Neuronal stem cell (in vitro differentiated cells): Measurements from ENCODE around the gene C7. TPM values are rescaled to one million over a fixed set of nuclear protein-coding genes. Genes with fewer than 3 reads are reported as not detected.
"Not testable (repeated sequence)": the region's sequence is repeated elsewhere in the genome, so short reads cannot be mapped to it uniquely, and the experiment has no call there.

Experiments used
- DNase-seq: peaks from one replicate; pipeline ENCODE4 v3.0.0-alpha.2; 2013; ENCODE audit warnings: low spot score
- H2AFZ ChIP-seq: one replicate; pipeline ENCODE4 v1.6.1; 2013; ENCODE audit warnings: mild to moderate bottlenecking, low read length, inconsistent platforms
- H2AK5ac ChIP-seq: 2 replicates; pipeline ENCODE4 v1.6.1; 2013; ENCODE audit warnings: low read depth, mild to moderate bottlenecking, inconsistent platforms, low read length, moderate library complexity, mixed read lengths
- H2BK120ac ChIP-seq: 2 replicates; pipeline ENCODE4 v1.6.1; 2013; ENCODE audit warnings: low read depth, mild to moderate bottlenecking, inconsistent platforms, low read length, moderate library complexity, mixed read lengths
- H2BK12ac ChIP-seq: one replicate; pipeline ENCODE4 v1.6.1; 2013; ENCODE audit warnings: low read length, inconsistent platforms
- H2BK15ac ChIP-seq: 2 replicates; pipeline ENCODE4 v1.6.1; 2013; ENCODE audit warnings: mild to moderate bottlenecking, low read length, inconsistent platforms, mixed read lengths
- H2BK5ac ChIP-seq: one replicate; pipeline ENCODE4 v1.6.1; 2013; ENCODE audit warnings: inconsistent platforms, mild to moderate bottlenecking, low read length, moderate library complexity
- H3K14ac ChIP-seq: one replicate; pipeline ENCODE4 v1.6.1; 2013; ENCODE audit warnings: low read length, inconsistent platforms
- H3K18ac ChIP-seq: 2 replicates; pipeline ENCODE4 v1.6.1; 2013; ENCODE audit warnings: low read length, inconsistent platforms
- H3K23ac ChIP-seq: 2 replicates; pipeline ENCODE4 v1.6.1; 2013; ENCODE audit warnings: low read depth, mild to moderate bottlenecking, mixed read lengths, low read length, inconsistent platforms; ENCODE audit not compliant: poor library complexity
- H3K27ac ChIP-seq: replicated peaks from 3 replicates; pipeline ENCODE4 v1.5.1; 2013; ENCODE audit warnings: low read length, inconsistent platforms
- H3K27me3 ChIP-seq, 3 experiments: 2 replicates each; pipeline ENCODE4 v1.6.1; 2013; ENCODE audit warnings: low read length in 3 of 3, mild to moderate bottlenecking in 2 of 3, inconsistent platforms in 1 of 3, low read depth in 1 of 3, mixed read lengths in 1 of 3, moderate library complexity in 1 of 3; ENCODE audit not compliant: control insufficient read depth in 3 of 3, insufficient read depth in 3 of 3
- H3K36me3 ChIP-seq, 2 donors: replicated peaks in 1 of 2; 2 replicates each; pipeline ENCODE4 v1.6.1; 2013; ENCODE audit warnings: low read length in 2 of 2; ENCODE audit not compliant: control insufficient read depth in 2 of 2, insufficient read depth in 2 of 2
- H3K4ac ChIP-seq: 2 replicates; pipeline ENCODE4 v1.6.1; 2013; ENCODE audit warnings: inconsistent platforms, mild to moderate bottlenecking, low read length, moderate library complexity
- H3K4me1 ChIP-seq, 2 donors: 1 replicate in 1 of 2; 2 replicates in 1 of 2; pipeline ENCODE4 v1.6.1; 2013; ENCODE audit warnings: low read length in 2 of 2, low read depth in 1 of 2; ENCODE audit not compliant: control insufficient read depth in 2 of 2, insufficient read depth in 1 of 2
- H3K4me2 ChIP-seq: one replicate; pipeline ENCODE4 v1.6.1; 2013; ENCODE audit warnings: mild to moderate bottlenecking, low read length, inconsistent platforms; ENCODE audit not compliant: insufficient read depth, poor library complexity, severe bottlenecking
- H3K4me3 ChIP-seq, 2 donors: 2 replicates each; pipeline ENCODE4 v1.5.1; 2013; ENCODE audit warnings: low read length in 2 of 2, mild to moderate bottlenecking in 2 of 2, inconsistent platforms in 1 of 2, moderate library complexity in 1 of 2
- H3K79me1 ChIP-seq: one replicate; pipeline ENCODE4 v1.6.1; 2013; ENCODE audit warnings: low read depth, mild to moderate bottlenecking, inconsistent platforms, low read length, moderate library complexity
- H3K9ac ChIP-seq: one replicate; pipeline ENCODE4 v1.6.1; 2013; ENCODE audit warnings: mild to moderate bottlenecking, low read depth, low read length, inconsistent platforms; ENCODE audit not compliant: poor library complexity
- H3K9me3 ChIP-seq, 2 donors: replicated peaks in 1 of 2; 2 replicates each; pipeline versions ENCODE3 to v1.6.1; 2013; ENCODE audit warnings: low read length in 2 of 2, mild to moderate bottlenecking in 2 of 2, inconsistent platforms in 1 of 2, low read depth in 1 of 2, mixed read lengths in 1 of 2, moderate library complexity in 1 of 2; ENCODE audit not compliant: control insufficient read depth in 2 of 2, insufficient read depth in 1 of 2
- H4K8ac ChIP-seq: one replicate; pipeline ENCODE4 v1.6.1; 2013; ENCODE audit warnings: low read depth, mild to moderate bottlenecking, inconsistent platforms, low read length, moderate library complexity
- H4K91ac ChIP-seq: one replicate; pipeline ENCODE4 v1.6.1; 2013; ENCODE audit warnings: low read length, low read depth, mild to moderate bottlenecking, inconsistent platforms; ENCODE audit not compliant: poor library complexity
- WGBS, 2 donors: extraction: QIAGEN DNeasy Blood & Tissue Kit; methylation state at CpG; one replicate each; pipeline ENCODE4 v1.1.7; 2013; ENCODE audit warnings: missing lambda C conversion rate in 2 of 2, mixed read lengths in 1 of 2; ENCODE audit not compliant: insufficient read length in 2 of 2, insufficient replicate concordance in 1 of 2; ENCODE audit errors: extremely low coverage in 2 of 2; 5-methylcytosine and 5-hydroxymethylcytosine counted together
- polyA plus RNA-seq, 2 experiments: library from polyadenylated mRNA; stranded (reverse); fragments of 200-250 nt; gene quantifications; one replicate each; pipeline ENCODE4 v1.2.3, GENCODE V29; 2013

The C7 gene
- polyA plus RNA-seq (2013, experiment 1 of 2), result not detected
- polyA plus RNA-seq (2013, experiment 2 of 2), result not detected

- no peak within 1 kb of the TSS for H2BK120ac ChIP-seq
- H3K79me1 ChIP-seq, result no peaks in the 10 kb centered on the region
- H3K9me3 ChIP-seq, result no peaks in the 10 kb centered on the region
- no peak for DNase-seq
- no peak within 1 kb of the TSS for H3K23ac ChIP-seq
- H4K91ac ChIP-seq, result no peak within 1 kb of the TSS
- no peaks in the 10 kb centered on the region for H3K27me3 ChIP-seq
- H3K9ac ChIP-seq, result no peak within 1 kb of the TSS
- no peak within 1 kb of the TSS for H3K4me2 ChIP-seq
- no peak within 1 kb of the TSS for H3K14ac ChIP-seq
- H3K4me3 ChIP-seq, result no peak within 1 kb of the TSS
- no CpG with 5 or more reads among the region's 3 CpGs for WGBS, 2 donors
- H2BK15ac ChIP-seq, result no peak within 1 kb of the TSS
- H3K4me1 ChIP-seq, result no peaks in the 10 kb centered on the region
- no peak within 1 kb of the TSS for H2AFZ ChIP-seq
- H3K27ac ChIP-seq, result no peak within 1 kb of the TSS
- H3K36me3 ChIP-seq, result no peaks in the 10 kb centered on the region
- H3K18ac ChIP-seq, result no peak within 1 kb of the TSS
- H2AK5ac ChIP-seq, result no peak within 1 kb of the TSS
- H3K4ac ChIP-seq, result no peak within 1 kb of the TSS
- no peak within 1 kb of the TSS for H2BK5ac ChIP-seq
- no peak within 1 kb of the TSS for H4K8ac ChIP-seq
- H2BK12ac ChIP-seq, result no peak within 1 kb of the TSS
These were observed at the start of gene C7 for GRCh38 chr5:40909264-40909663. Gene C7, plus strand, starts transcription at chr5:40909497. Its CDS starts 114 bp downstream, at chr5:40909611.

- H3K14ac ChIP-seq, result no peak overlapping the region
- H4K91ac ChIP-seq, result no peak overlapping the region
- H2BK15ac ChIP-seq, result no peak overlapping the region
- no peak overlapping the region for H3K9ac ChIP-seq
- no peak overlapping the region for H3K4ac ChIP-seq
- H2BK120ac ChIP-seq, result no peak overlapping the region
- no peak overlapping the region for H2AFZ ChIP-seq
- no peaks in the 10 kb centered on the region for H3K4me1 ChIP-seq
- H3K4me2 ChIP-seq, result no peak overlapping the region
- no peak overlapping the region for H3K18ac ChIP-seq
- no peak overlapping the region for H3K27ac ChIP-seq
- H2AK5ac ChIP-seq, result no peak overlapping the region
- no peak overlapping the region for H3K23ac ChIP-seq
- H3K4me3 ChIP-seq, result no peak overlapping the region
- no peak for DNase-seq
- no peaks in the 10 kb centered on the region for H3K36me3 ChIP-seq
- H2BK5ac ChIP-seq, result no peak overlapping the region
- no peak overlapping the region for H2BK12ac ChIP-seq
- H3K79me1 ChIP-seq, result no peaks in the 10 kb centered on the region
- H3K27me3 ChIP-seq, result no peaks in the 10 kb centered on the region
- H3K9me3 ChIP-seq, result no peaks in the 10 kb centered on the region
- H4K8ac ChIP-seq, result no peak overlapping the region
These were observed 48.6 kb upstream of the C7 start for GRCh38 chr5:40860711-40861110.

- H2BK12ac ChIP-seq, DNase-seq, H3K18ac ChIP-seq, H4K8ac ChIP-seq, H2BK15ac ChIP-seq, H3K36me3 ChIP-seq, H3K79me1 ChIP-seq, H4K91ac ChIP-seq, H3K27ac ChIP-seq, H3K4me3 ChIP-seq, H3K4me1 ChIP-seq, H2AK5ac ChIP-seq, H2BK5ac ChIP-seq, H3K9ac ChIP-seq, H3K4me2 ChIP-seq, H2AFZ ChIP-seq, H3K9me3 ChIP-seq, H2BK120ac ChIP-seq, H3K4ac ChIP-seq, H3K23ac ChIP-seq, H3K14ac ChIP-seq, H3K27me3 ChIP-seq: not testable (repeated sequence)
- no CpG with 5 or more reads among the region's 5 CpGs for WGBS, 2 donors
These were observed 44.3 kb upstream of the C7 start for GRCh38 chr5:40865004-40865403.

- H2AK5ac ChIP-seq, result no peak overlapping the region
- no peak overlapping the region for H3K18ac ChIP-seq
- no peak overlapping the region for H3K4ac ChIP-seq
- no peak overlapping the region for H4K8ac ChIP-seq
- H3K36me3 ChIP-seq, result no peaks in the 10 kb centered on the region
- H2BK5ac ChIP-seq, result no peak overlapping the region
- H4K91ac ChIP-seq, result no peak overlapping the region
- H3K4me3 ChIP-seq, result no peak overlapping the region
- H3K79me1 ChIP-seq, result no peaks in the 10 kb centered on the region
- H3K23ac ChIP-seq, result no peak overlapping the region
- no peaks in the 10 kb centered on the region for H3K9me3 ChIP-seq
- H3K14ac ChIP-seq, result no peak overlapping the region
- H2BK15ac ChIP-seq, result no peak overlapping the region
- H3K4me1 ChIP-seq, result no peaks in the 10 kb centered on the region
- no CpG with 5 or more reads among the region's 5 CpGs for WGBS, 2 donors
- no peak overlapping the region for H2BK12ac ChIP-seq
- H3K9ac ChIP-seq, result no peak overlapping the region
- no peaks in the 10 kb centered on the region for H3K27me3 ChIP-seq
- H2AFZ ChIP-seq, result no peak overlapping the region
- H2BK120ac ChIP-seq, result no peak overlapping the region
- no peak overlapping the region for H3K4me2 ChIP-seq
- no peak overlapping the region for H3K27ac ChIP-seq
- no peak for DNase-seq
These were observed 42.5 kb upstream of the C7 start for GRCh38 chr5:40866844-40867243.
